ENCODE data around the gene ZNF563.
A peak's percentile ranks its signal among the peaks of the same experiment; 100 is the strongest.
"Not testable (repeated sequence)": the region's sequence is repeated elsewhere in the genome, so short reads cannot be mapped to it uniquely, and the experiment has no call there.

The ZNF563 gene

DNA sequence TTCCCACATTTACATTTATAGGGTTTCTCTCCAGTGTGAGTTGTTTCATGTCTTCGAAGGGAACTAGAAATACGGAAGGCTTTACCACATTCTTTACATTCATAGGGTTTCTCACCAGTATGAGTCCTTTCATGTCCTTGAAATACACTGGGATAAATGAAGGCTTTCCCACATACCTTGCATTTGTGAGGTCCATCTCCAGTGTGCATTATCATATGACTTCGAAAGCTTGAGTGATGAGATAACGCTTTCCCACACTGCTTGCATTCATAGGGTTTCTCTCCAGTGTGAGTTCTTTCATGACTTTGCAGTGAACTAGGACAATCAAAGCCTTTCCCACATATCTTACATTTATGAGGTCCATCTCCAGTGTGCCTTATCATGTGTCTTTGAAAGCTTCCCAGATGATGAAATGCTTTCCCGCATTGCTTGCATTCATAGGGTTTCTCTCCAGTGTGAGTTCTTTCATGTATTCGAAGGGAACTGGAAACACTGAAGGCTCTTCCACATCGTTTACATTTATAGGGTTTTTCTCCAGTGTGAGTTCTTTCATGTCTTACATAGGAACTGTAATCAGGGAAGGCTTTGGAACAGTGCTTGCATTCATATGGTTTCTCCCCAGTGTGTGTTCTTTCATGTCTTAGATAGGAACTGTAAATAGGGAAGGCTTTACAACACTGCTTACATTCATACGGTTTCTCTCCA, 16.9 kb upstream of the ZNF563 start:
- no CpG with 5 or more reads among the region's 8 CpGs for WGBS (ENCODE audit: insufficient coverage, insufficient read length)
- Histone ChIP-seq H3K9me3 (ENCODE audit: control insufficient read depth, insufficient read depth, low read length) (peaks cover 2% of the 10 kb centered on the region; the same call in 1 of the 2 replicates), H3K27me3 (ENCODE audit: control insufficient read depth, insufficient read depth, low read length) (no peaks in the 10 kb centered on the region), H3K4me1 (ENCODE audit: control insufficient read depth, insufficient read depth, low read length) (no peaks in the 10 kb centered on the region), H3K36me3 (ENCODE audit: control insufficient read depth, insufficient read depth, low read length) (peaks cover 6% of the 10 kb centered on the region; the same call in 1 of the 2 replicates), H3K4me3 (ENCODE audit: low read length) (no peak overlapping the region), H3K27ac (ENCODE audit: low read length) (no peak overlapping the region)
- no peak for DNase-seq (ENCODE audit: low read depth, low spot score)

GRCh38 chr19:12346896-12347295, 13.5 kb upstream of the ZNF563 start:
- Histone ChIP-seq H3K27ac (ENCODE audit: low read length) (no peak overlapping the region), H3K9me3 (ENCODE audit: control insufficient read depth, insufficient read depth, low read length) (peaks cover 2% of the 10 kb centered on the region; the same call in 1 of the 2 replicates), H3K36me3 (ENCODE audit: control insufficient read depth, insufficient read depth, low read length) (peaks cover 6% of the 10 kb centered on the region; the same call in 1 of the 2 replicates), H3K4me1 (ENCODE audit: control insufficient read depth, insufficient read depth, low read length) (no peaks in the 10 kb centered on the region), H3K27me3 (ENCODE audit: control insufficient read depth, insufficient read depth, low read length) (no peaks in the 10 kb centered on the region), H3K4me3 (ENCODE audit: low read length) (no peak overlapping the region)
- no peak for DNase-seq (ENCODE audit: low read depth, low spot score)
- no CpG with 5 or more reads among the region's 2 CpGs for WGBS (ENCODE audit: insufficient coverage, insufficient read length)

GRCh38 chr19:12345197-12345596, 11.8 kb upstream of the ZNF563 start:
- Histone ChIP-seq H3K9me3 (ENCODE audit: control insufficient read depth, insufficient read depth, low read length) (peaks cover 2% of the 10 kb centered on the region; the same call in 1 of the 2 replicates), H3K36me3 (ENCODE audit: control insufficient read depth, insufficient read depth, low read length) (peaks cover under 1% of the 10 kb centered on the region; the same call in 1 of the 2 replicates), H3K27me3 (ENCODE audit: control insufficient read depth, insufficient read depth, low read length) (no peaks in the 10 kb centered on the region), H3K4me1 (ENCODE audit: control insufficient read depth, insufficient read depth, low read length) (no peaks in the 10 kb centered on the region), H3K4me3 (ENCODE audit: low read length) (no peak overlapping the region), H3K27ac (ENCODE audit: low read length) (no peak overlapping the region)
- no peak for DNase-seq (ENCODE audit: low read depth, low spot score)
- WGBS (ENCODE audit: insufficient coverage, insufficient read length), result no CpG with 5 or more reads among the region's 1 CpG

DNA sequence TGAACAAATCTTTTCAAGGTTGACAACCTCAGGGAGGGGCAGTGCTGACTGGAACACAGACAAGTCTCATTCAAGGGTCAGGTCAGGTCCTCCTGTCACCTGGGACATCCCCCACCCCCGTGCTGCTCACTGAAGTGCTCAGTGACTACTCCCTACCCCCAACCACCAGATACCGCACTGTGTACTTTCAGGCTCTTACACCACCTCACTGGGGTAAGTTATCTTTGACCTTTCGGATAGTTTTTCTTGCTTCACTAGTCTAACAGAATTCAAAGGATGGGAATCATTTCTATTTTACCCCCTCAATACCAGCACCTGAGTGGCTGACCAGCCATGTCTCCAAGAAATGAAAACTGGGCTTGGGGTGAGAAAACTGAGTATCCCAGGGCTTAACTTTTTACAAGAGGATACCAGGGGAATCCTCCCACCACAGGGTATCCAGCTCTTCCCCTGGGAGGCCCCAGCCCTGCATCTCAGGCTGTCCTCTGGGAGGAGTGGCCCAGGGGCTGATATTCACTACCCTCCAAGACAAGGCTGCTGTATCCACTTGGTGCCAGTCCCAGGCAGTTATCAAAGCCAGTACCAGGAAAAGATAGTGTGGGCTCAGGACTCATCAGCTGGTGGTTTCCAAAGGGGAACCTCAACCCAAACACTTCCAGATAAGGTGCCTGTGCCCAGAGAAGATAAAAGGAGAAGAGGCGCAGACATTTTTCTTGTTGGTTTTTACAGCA, 2.1 kb downstream of the ZNF563 start:
- no peak overlapping the region for H3K4me3 ChIP-seq (ENCODE audit: low read length)
- H3K27me3 ChIP-seq (ENCODE audit: control insufficient read depth, insufficient read depth, low read length), result no peaks in the 10 kb centered on the region; the same call in 1 of the 2 replicates
- DNase-seq (ENCODE audit: low read depth, low spot score), result no peak
- H3K9me3 ChIP-seq (ENCODE audit: control insufficient read depth, insufficient read depth, low read length), result no peaks in the 10 kb centered on the region
- H3K27ac ChIP-seq (ENCODE audit: low read length), result no peak overlapping the region
- H3K36me3 ChIP-seq (ENCODE audit: control insufficient read depth, insufficient read depth, low read length), result no peaks in the 10 kb centered on the region
- peaks cover 1% of the 10 kb centered on the region; the same call in 1 of the 2 replicates for H3K4me1 ChIP-seq (ENCODE audit: control insufficient read depth, insufficient read depth, low read length)
- WGBS (ENCODE audit: insufficient coverage, insufficient read length), result no CpG with 5 or more reads among the region's 4 CpGs

- Histone ChIP-seq H3K27me3 (ENCODE audit: control insufficient read depth, insufficient read depth, low read length) (no peaks in the 10 kb centered on the region; the same call in 1 of the 2 replicates), H3K27ac (ENCODE audit: low read length) (no peak overlapping the region), H3K36me3 (ENCODE audit: control insufficient read depth, insufficient read depth, low read length) (no peaks in the 10 kb centered on the region), H3K4me1 (ENCODE audit: control insufficient read depth, insufficient read depth, low read length) (peaks cover 1% of the 10 kb centered on the region; the same call in 1 of the 2 replicates), H3K4me3 (ENCODE audit: low read length) (no peak overlapping the region), H3K9me3 (ENCODE audit: control insufficient read depth, insufficient read depth, low read length) (no peaks in the 10 kb centered on the region)
- no CpG with 5 or more reads among the region's 4 CpGs for WGBS (ENCODE audit: insufficient coverage, insufficient read length)
- no peak for DNase-seq (ENCODE audit: low read depth, low spot score)
Measured at GRCh38 chr19:12330340-12330739, 3.1 kb downstream of the ZNF563 start.

GRCh38 chr19:12325690-12326089, 7.7 kb downstream of the ZNF563 start:
- Histone ChIP-seq H3K4me3 (ENCODE audit: low read length) (no peak overlapping the region), H3K27me3 (ENCODE audit: control insufficient read depth, insufficient read depth, low read length) (no peaks in the 10 kb centered on the region), H3K4me1 (ENCODE audit: control insufficient read depth, insufficient read depth, low read length) (no peaks in the 10 kb centered on the region), H3K36me3 (ENCODE audit: control insufficient read depth, insufficient read depth, low read length) (no peaks in the 10 kb centered on the region), H3K9me3 (ENCODE audit: control insufficient read depth, insufficient read depth, low read length) (no peaks in the 10 kb centered on the region), H3K27ac (ENCODE audit: low read length) (no peak overlapping the region)
- no peak for DNase-seq (ENCODE audit: low read depth, low spot score)

DNA sequence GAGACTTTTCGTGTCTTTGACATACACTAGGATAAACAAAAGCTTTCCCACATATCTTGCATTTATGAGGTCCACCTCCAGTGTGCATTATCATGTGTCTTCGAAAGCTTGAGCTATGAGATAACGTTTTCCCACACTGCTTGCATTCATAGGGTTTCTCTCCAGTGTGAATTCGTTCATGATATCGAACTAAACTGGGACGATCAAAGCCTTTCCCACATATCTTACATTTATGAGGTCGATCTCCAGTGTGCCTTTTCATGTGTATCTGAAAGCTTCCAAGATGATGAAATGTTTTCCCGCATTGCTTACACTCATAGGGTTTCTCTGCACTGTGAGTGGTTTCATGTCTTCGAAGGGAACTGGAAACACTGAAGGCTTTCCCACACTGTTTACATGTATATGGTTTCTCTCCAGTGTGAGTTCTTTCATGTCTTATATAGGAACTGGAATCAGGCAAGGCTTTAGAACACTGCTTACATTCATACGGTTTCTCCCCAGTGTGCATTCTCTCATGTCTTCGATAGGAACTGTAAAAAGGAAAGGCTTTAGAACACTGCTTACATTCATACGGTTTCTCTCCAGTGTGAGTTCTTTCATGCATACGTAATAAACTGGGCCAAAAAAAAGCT, 14.5 kb downstream of the ZNF563 start:
- Histone ChIP-seq H3K36me3 (ENCODE audit: control insufficient read depth, insufficient read depth, low read length) (no peaks in the 10 kb centered on the region; the same call in 1 of the 2 replicates), H3K9me3 (ENCODE audit: control insufficient read depth, insufficient read depth, low read length) (no peaks in the 10 kb centered on the region), H3K4me1 (ENCODE audit: control insufficient read depth, insufficient read depth, low read length) (no peaks in the 10 kb centered on the region), H3K27me3 (ENCODE audit: control insufficient read depth, insufficient read depth, low read length) (no peaks in the 10 kb centered on the region), H3K4me3 (ENCODE audit: low read length) (no peak overlapping the region), H3K27ac (ENCODE audit: low read length) (no peak overlapping the region)
- no peak for DNase-seq (ENCODE audit: low read depth, low spot score)
- WGBS (ENCODE audit: insufficient coverage, insufficient read length), result no CpG with 5 or more reads among the region's 13 CpGs

DNA sequence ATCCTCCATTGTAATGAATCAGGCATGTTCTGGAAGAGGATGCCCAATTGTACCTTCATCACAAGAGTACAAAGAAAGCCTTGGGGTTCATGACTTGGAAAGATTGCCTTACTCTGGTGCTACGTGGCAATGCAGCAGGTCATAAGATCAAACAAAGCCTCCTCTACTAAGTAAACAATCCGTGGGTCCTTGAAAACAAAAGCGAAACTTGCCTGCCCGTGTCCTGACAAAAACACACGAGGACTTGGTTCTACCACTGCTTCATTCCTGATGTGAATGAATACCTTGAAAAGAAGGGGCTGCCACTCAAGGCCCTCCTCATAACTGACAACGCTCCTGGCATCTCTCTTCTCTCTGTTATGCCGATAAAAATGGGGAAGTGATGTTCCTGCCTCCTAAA, 18.9 kb downstream of the ZNF563 start:
- no peak for DNase-seq (ENCODE audit: low read depth, low spot score)
- H3K9me3 ChIP-seq (ENCODE audit: control insufficient read depth, insufficient read depth, low read length), result no peaks in the 10 kb centered on the region
- WGBS (ENCODE audit: insufficient coverage, insufficient read length), result no CpG with 5 or more reads among the region's 7 CpGs
- no peaks in the 10 kb centered on the region for H3K4me1 ChIP-seq (ENCODE audit: control insufficient read depth, insufficient read depth, low read length)
- no peaks in the 10 kb centered on the region for H3K27me3 ChIP-seq (ENCODE audit: control insufficient read depth, insufficient read depth, low read length)
- no peak overlapping the region for H3K27ac ChIP-seq (ENCODE audit: low read length)
- no peaks in the 10 kb centered on the region; the same call in 1 of the 2 replicates for H3K36me3 ChIP-seq (ENCODE audit: control insufficient read depth, insufficient read depth, low read length)
- no peak overlapping the region for H3K4me3 ChIP-seq (ENCODE audit: low read length)

- no CpG with 5 or more reads among the region's 12 CpGs for WGBS (ENCODE audit: insufficient coverage, insufficient read length)
- not testable (repeated sequence) for H3K4me1 ChIP-seq (ENCODE audit: control insufficient read depth, insufficient read depth, low read length)
Measured at GRCh38 chr19:12308891-12309290, 24.5 kb downstream of the ZNF563 start.

DNA sequence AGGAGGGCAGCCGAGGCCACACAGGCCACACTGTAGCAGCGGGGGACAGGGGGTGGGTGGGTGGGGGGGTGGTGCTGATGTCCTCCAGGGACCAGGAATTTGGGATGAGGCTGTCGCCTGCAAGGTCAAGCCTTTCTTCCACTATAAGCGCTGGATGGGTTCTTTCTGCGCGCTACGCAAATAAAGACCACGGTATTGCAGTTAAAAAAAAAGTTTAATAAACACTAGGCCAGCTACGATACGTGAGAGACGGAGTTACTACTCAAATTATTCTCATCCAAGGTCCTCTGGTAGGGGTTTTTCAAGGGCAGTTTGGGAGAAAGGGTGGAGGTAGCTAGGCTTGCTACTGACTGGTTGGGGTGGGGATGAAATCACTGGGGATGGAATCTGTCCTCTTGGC, 38.2 kb downstream of the ZNF563 start:
- H3K4me3 ChIP-seq (ENCODE audit: low read length), result peak overlapping the region; percentile 48; the same call in 1 of the 2 replicates
- H3K4me1 ChIP-seq (ENCODE audit: control insufficient read depth, insufficient read depth, low read length), result 0 out of 2 replicates have a peak, but pooled peaks cover 2% of the 10 kb centered on the region
- WGBS (ENCODE audit: insufficient coverage, insufficient read length), result no CpG with 5 or more reads among the region's 11 CpGs

More at GRCh38 chr19:12308891-12309290, 24.5 kb downstream of the ZNF563 start:
- not testable (repeated sequence) for H3K27ac ChIP-seq (ENCODE audit: low read length); H3K36me3 ChIP-seq (ENCODE audit: control insufficient read depth, insufficient read depth, low read length); H3K27me3 ChIP-seq (ENCODE audit: control insufficient read depth, insufficient read depth, low read length); DNase-seq (ENCODE audit: low read depth, low spot score); H3K4me3 ChIP-seq (ENCODE audit: low read length); H3K9me3 ChIP-seq (ENCODE audit: control insufficient read depth, insufficient read depth, low read length)

More for the DNA sequence above, 38.2 kb downstream of the ZNF563 start:
- H3K36me3 ChIP-seq (ENCODE audit: control insufficient read depth, insufficient read depth, low read length), result no peaks in the 10 kb centered on the region
- no peaks in the 10 kb centered on the region for H3K9me3 ChIP-seq (ENCODE audit: control insufficient read depth, insufficient read depth, low read length)
- DNase-seq (ENCODE audit: low read depth, low spot score), result no peak
- no peak overlapping the region for H3K27ac ChIP-seq (ENCODE audit: low read length)
- no peaks in the 10 kb centered on the region for H3K27me3 ChIP-seq (ENCODE audit: control insufficient read depth, insufficient read depth, low read length)
